WTC11 (cell line): ENCODE results near the gene ELOVL1. TPM values are rescaled to one million over a fixed set of nuclear protein-coding genes. Genes with fewer than 3 reads are reported as not detected.

ENCODE experiments used
- ATAC-seq: fragments of 200-7000 bp; cut with Tn5 transposase; 2 replicates; pipeline ENCODE4 v1.10.0; 2021; ENCODE audit warnings: mild to moderate bottlenecking, moderate library complexity
- CTCF ChIA-PET: fragments of 300-600 bp; sonication (Branson Sonifier 250); formaldehyde crosslinking; loops from one replicate; lab custom pipeline; 2021; ENCODE audit warnings: antibody characterized with exemption; lab: Charles Lee
- POLR2A ChIA-PET: fragments of 350-600 bp; sonication (Branson Sonifier 250); formaldehyde crosslinking; loops from one replicate; lab custom pipeline; 2021; ENCODE audit warnings: antibody characterized with exemption; lab: Charles Lee
- DNase-seq: peaks from one replicate; pipeline ENCODE4 v3.0.0; 2021; ENCODE audit warnings: low spot score
- H3K27ac Mint-ChIP-seq: 2 replicates; pipeline ENCODE4 v1.8.0; 2021; ENCODE audit warnings: mixed read lengths
- H3K27me3 Mint-ChIP-seq: 2 replicates; pipeline ENCODE4 v1.8.0; 2021; ENCODE audit warnings: low read depth, mild to moderate bottlenecking, moderate library complexity, mixed read lengths
- H3K36me3 Mint-ChIP-seq: 2 replicates; pipeline ENCODE4 v1.8.0; 2021; ENCODE audit warnings: mixed read lengths
- H3K4me1 Mint-ChIP-seq: 2 replicates; pipeline ENCODE4 v1.8.0; 2022; ENCODE audit warnings: mixed read lengths
- H3K4me3 Mint-ChIP-seq: 2 replicates; pipeline ENCODE4 v1.8.0; 2021; ENCODE audit warnings: mild to moderate bottlenecking, moderate library complexity, mixed read lengths
- H3K9me3 Mint-ChIP-seq: 2 replicates; pipeline ENCODE4 v1.8.0; 2021; ENCODE audit warnings: mixed read lengths
- ATF6 ChIP-seq: sonication (generic); formaldehyde crosslinking; IDR thresholded peaks from 2 replicates; pipeline ENCODE4 v1.8.1; 2023; ENCODE audit warnings: mild to moderate bottlenecking, missing genetic modification reagents
- ELF4 ChIP-seq: sonication (generic); formaldehyde crosslinking; IDR thresholded peaks from 2 replicates; pipeline ENCODE4 v1.8.1; 2022; ENCODE audit warnings: low read depth, mild to moderate bottlenecking, moderate library complexity, missing genetic modification reagents
- ESRRA ChIP-seq: sonication (generic); formaldehyde crosslinking; IDR thresholded peaks from 2 replicates; pipeline ENCODE4 v1.8.1; 2022; ENCODE audit warnings: mild to moderate bottlenecking, missing genetic modification reagents, borderline replicate concordance
- FOXJ3 ChIP-seq: sonication (generic); formaldehyde crosslinking; IDR thresholded peaks from 2 replicates; pipeline ENCODE4 v1.9.0; 2021; ENCODE audit warnings: missing genetic modification reagents, mild to moderate bottlenecking, borderline replicate concordance
- IRF1 ChIP-seq: sonication (generic); formaldehyde crosslinking; IDR thresholded peaks from 2 replicates; pipeline ENCODE4 v1.8.0; 2023; ENCODE audit warnings: missing genetic modification reagents
- JAZF1 ChIP-seq: fragments of 250-450 bp; sonication (Bioruptor Pico); IDR thresholded peaks from 2 replicates; pipeline ENCODE4 v1.9.0; 2021; ENCODE audit warnings: moderate library complexity, mild to moderate bottlenecking, inconsistent platforms
- JUN ChIP-seq: sonication (generic); formaldehyde crosslinking; IDR thresholded peaks from 2 replicates; pipeline ENCODE4 v1.8.0; 2023; ENCODE audit warnings: mild to moderate bottlenecking, missing genetic modification reagents
- MAX ChIP-seq: sonication (generic); formaldehyde crosslinking; IDR thresholded peaks from 2 replicates; pipeline ENCODE4 v1.8.0; 2022; ENCODE audit warnings: mild to moderate bottlenecking, missing genetic modification reagents
- NFATC4 ChIP-seq: fragments of 250-450 bp; sonication (Bioruptor Pico); IDR thresholded peaks from 2 replicates; pipeline ENCODE4 v1.9.0; 2021; ENCODE audit warnings: mild to moderate bottlenecking
- NFE2L1 ChIP-seq: sonication (generic); formaldehyde crosslinking; IDR thresholded peaks from 2 replicates; pipeline ENCODE4 v1.8.1; 2023; ENCODE audit warnings: missing genetic modification reagents
- NFYB ChIP-seq: sonication (generic); formaldehyde crosslinking; conservative IDR thresholded peaks from 2 replicates; pipeline ENCODE4 v1.8.0; 2022; ENCODE audit warnings: low read depth, missing genetic modification reagents
- NR2C2 ChIP-seq: sonication (generic); formaldehyde crosslinking; IDR thresholded peaks from 2 replicates; pipeline ENCODE4 v1.8.0; 2022; ENCODE audit warnings: mild to moderate bottlenecking, missing genetic modification reagents
- PRDM15 ChIP-seq: sonication (generic); formaldehyde crosslinking; IDR thresholded peaks from 2 replicates; pipeline ENCODE4 v1.8.0; 2022; ENCODE audit warnings: missing genetic modification reagents
- PRRX2 ChIP-seq: fragments of 250-450 bp; sonication (Bioruptor Pico); IDR thresholded peaks from 2 replicates; pipeline ENCODE4 v1.8.0; 2021; ENCODE audit warnings: mild to moderate bottlenecking
- RELA ChIP-seq: sonication (generic); formaldehyde crosslinking; IDR thresholded peaks from 2 replicates; pipeline ENCODE4 v1.8.1; 2022; ENCODE audit warnings: missing genetic modification reagents, mild to moderate bottlenecking, borderline replicate concordance
- RORB ChIP-seq: fragments of 250-450 bp; sonication (Bioruptor Pico); IDR thresholded peaks from 2 replicates; pipeline ENCODE4 v1.9.0; 2021; ENCODE audit warnings: mild to moderate bottlenecking
- SOX15 ChIP-seq: fragments of 250-450 bp; sonication (Bioruptor Pico); IDR thresholded peaks from 2 replicates; pipeline ENCODE4 v1.9.0; 2021; ENCODE audit warnings: mild to moderate bottlenecking
- TEAD4 ChIP-seq: sonication (generic); formaldehyde crosslinking; IDR thresholded peaks from 2 replicates; pipeline ENCODE4 v1.8.0; 2022; ENCODE audit warnings: mild to moderate bottlenecking, missing genetic modification reagents
- ZBTB21 ChIP-seq: sonication (generic); formaldehyde crosslinking; IDR thresholded peaks from 2 replicates; pipeline ENCODE4 v1.8.1; 2023; ENCODE audit warnings: mild to moderate bottlenecking, missing genetic modification reagents, borderline replicate concordance
- ZBTB43 ChIP-seq: sonication (generic); formaldehyde crosslinking; IDR thresholded peaks from 2 replicates; pipeline ENCODE4 v1.8.1; 2023; ENCODE audit warnings: mild to moderate bottlenecking, missing genetic modification reagents
- ZNF423 ChIP-seq: fragments of 250-450 bp; sonication (Bioruptor Pico); IDR thresholded peaks from 2 replicates; pipeline ENCODE4 v2.1.2; 2022; ENCODE audit warnings: mild to moderate bottlenecking, moderate library complexity
- total RNA-seq: library from RNA; stranded (reverse); gene quantifications from 3 replicates; pipeline ENCODE4 v1.2.3, GENCODE V29; 2021
- TF ChIP-seq, protein P1 (sequence below): fragments of 250-450 bp; sonication (Bioruptor Pico); IDR thresholded peaks from 2 replicates; pipeline ENCODE4 v1.9.0; 2021; ENCODE audit warnings: mild to moderate bottlenecking
- TF ChIP-seq, protein P2 (sequence below): sonication (generic); formaldehyde crosslinking; conservative IDR thresholded peaks from 2 replicates; pipeline ENCODE4 v1.8.1; 2023; ENCODE audit warnings: mild to moderate bottlenecking, low read depth, missing genetic modification reagents, moderate library complexity

ELOVL1 gene
- total RNA-seq, 1 experiment from 2014 or later: 26.6 TPM

GRCh38 chr1:43315963-43316737 lies 51.7 kb downstream of the ELOVL1 start:
- no peaks in the 10 kb centered on the region for H3K27me3 Mint-ChIP-seq
- no peak overlapping the region for H3K27ac Mint-ChIP-seq
- H3K4me1 Mint-ChIP-seq: peaks cover 6% of the 10 kb centered on the region
- no peaks in the 10 kb centered on the region for H3K9me3 Mint-ChIP-seq
- H3K36me3 Mint-ChIP-seq: no peaks in the 10 kb centered on the region
- no peak for ATAC-seq
- DNase-seq: no peak
- POLR2A ChIA-PET: no interaction called here
- no peak for TF ChIP-seq PRDM15 (CRISPR knock-in tag)
- no peak for TF ChIP-seq NFYB (CRISPR knock-in tag)
- no peak for TF ChIP-seq FOXJ3
- no peak for TF ChIP-seq TEAD4 (CRISPR knock-in tag)
- TF ChIP-seq ZNF423 (CRISPR knock-in tag): no peak
- TF ChIP-seq PRRX2 (CRISPR knock-in tag): no peak
- no peak for TF ChIP-seq NR2C2
- TF ChIP-seq NFE2L1 (CRISPR knock-in tag): no peak
- TF ChIP-seq JUN: no peak
- CTCF ChIA-PET: interaction anchor here (0.8 to 2.4 kb wide), 4 partner anchors 22 to 98 kb away, joined by 3 to 10 read pairs (median 6); partner anchors contain the start of genes C1orf210 and CDC20
- H3K4me3 Mint-ChIP-seq: no peak overlapping the region

- H3K27me3 Mint-ChIP-seq: no peaks in the 10 kb centered on the region
- CTCF ChIA-PET: no interaction called here
- DNase-seq: no peak
- no peak for ATAC-seq
- no peak for TF ChIP-seq IRF1
- TF ChIP-seq, protein P1, sequence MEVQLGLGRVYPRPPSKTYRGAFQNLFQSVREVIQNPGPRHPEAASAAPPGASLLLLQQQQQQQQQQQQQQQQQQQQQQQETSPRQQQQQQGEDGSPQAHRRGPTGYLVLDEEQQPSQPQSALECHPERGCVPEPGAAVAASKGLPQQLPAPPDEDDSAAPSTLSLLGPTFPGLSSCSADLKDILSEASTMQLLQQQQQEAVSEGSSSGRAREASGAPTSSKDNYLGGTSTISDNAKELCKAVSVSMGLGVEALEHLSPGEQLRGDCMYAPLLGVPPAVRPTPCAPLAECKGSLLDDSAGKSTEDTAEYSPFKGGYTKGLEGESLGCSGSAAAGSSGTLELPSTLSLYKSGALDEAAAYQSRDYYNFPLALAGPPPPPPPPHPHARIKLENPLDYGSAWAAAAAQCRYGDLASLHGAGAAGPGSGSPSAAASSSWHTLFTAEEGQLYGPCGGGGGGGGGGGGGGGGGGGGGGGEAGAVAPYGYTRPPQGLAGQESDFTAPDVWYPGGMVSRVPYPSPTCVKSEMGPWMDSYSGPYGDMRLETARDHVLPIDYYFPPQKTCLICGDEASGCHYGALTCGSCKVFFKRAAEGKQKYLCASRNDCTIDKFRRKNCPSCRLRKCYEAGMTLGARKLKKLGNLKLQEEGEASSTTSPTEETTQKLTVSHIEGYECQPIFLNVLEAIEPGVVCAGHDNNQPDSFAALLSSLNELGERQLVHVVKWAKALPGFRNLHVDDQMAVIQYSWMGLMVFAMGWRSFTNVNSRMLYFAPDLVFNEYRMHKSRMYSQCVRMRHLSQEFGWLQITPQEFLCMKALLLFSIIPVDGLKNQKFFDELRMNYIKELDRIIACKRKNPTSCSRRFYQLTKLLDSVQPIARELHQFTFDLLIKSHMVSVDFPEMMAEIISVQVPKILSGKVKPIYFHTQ (CRISPR knock-in tag): no peak
- TF ChIP-seq NFATC4 (CRISPR knock-in tag): no peak
- TF ChIP-seq, protein P2, sequence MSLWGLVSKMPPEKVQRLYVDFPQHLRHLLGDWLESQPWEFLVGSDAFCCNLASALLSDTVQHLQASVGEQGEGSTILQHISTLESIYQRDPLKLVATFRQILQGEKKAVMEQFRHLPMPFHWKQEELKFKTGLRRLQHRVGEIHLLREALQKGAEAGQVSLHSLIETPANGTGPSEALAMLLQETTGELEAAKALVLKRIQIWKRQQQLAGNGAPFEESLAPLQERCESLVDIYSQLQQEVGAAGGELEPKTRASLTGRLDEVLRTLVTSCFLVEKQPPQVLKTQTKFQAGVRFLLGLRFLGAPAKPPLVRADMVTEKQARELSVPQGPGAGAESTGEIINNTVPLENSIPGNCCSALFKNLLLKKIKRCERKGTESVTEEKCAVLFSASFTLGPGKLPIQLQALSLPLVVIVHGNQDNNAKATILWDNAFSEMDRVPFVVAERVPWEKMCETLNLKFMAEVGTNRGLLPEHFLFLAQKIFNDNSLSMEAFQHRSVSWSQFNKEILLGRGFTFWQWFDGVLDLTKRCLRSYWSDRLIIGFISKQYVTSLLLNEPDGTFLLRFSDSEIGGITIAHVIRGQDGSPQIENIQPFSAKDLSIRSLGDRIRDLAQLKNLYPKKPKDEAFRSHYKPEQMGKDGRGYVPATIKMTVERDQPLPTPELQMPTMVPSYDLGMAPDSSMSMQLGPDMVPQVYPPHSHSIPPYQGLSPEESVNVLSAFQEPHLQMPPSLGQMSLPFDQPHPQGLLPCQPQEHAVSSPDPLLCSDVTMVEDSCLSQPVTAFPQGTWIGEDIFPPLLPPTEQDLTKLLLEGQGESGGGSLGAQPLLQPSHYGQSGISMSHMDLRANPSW (CRISPR knock-in tag): no peak
- no peak for TF ChIP-seq SOX15 (CRISPR knock-in tag)
- TF ChIP-seq ELF4 (CRISPR knock-in tag): no peak
- no peak for TF ChIP-seq ESRRA
- no peak for TF ChIP-seq ZBTB21 (CRISPR knock-in tag)
- no peak for TF ChIP-seq JAZF1 (CRISPR knock-in tag)
- no peak for TF ChIP-seq MAX
- no peak for TF ChIP-seq RORB
- TF ChIP-seq ATF6 (CRISPR knock-in tag): no peak
- TF ChIP-seq ZBTB43 (CRISPR knock-in tag): no peak
- TF ChIP-seq RELA (CRISPR knock-in tag): no peak
- peaks cover 6% of the 10 kb centered on the region for H3K4me1 Mint-ChIP-seq
- H3K4me3 Mint-ChIP-seq: no peak overlapping the region
- no peaks in the 10 kb centered on the region for H3K9me3 Mint-ChIP-seq
- H3K36me3 Mint-ChIP-seq: no peaks in the 10 kb centered on the region
- H3K27ac Mint-ChIP-seq: no peak overlapping the region
- POLR2A ChIA-PET: interaction anchor here (0.7 kb wide), 1 partner anchor 30 kb away, joined by 3 read pairs; the partner anchor contains the start of gene C1orf210
Measured at GRCh38 chr1:43315481-43315880, 52.3 kb downstream of the ELOVL1 start.
